Upper lobe of left lung (tissue), 4 donors: ENCODE data around the gene IGF2R.
"Not testable (repeated sequence)": the region's sequence is repeated elsewhere in the genome, so short reads cannot be mapped to it uniquely, and the experiment has no call there.

ENCODE experiments used
- POLR2A ChIP-seq, 4 donors: fragments of 450-650 bp; IDR thresholded peaks; one replicate each; pipeline ENCODE4 v1.5.1; 2016 to 2017; ENCODE audit warnings: antibody characterized with exemption in 4 of 4, mild to moderate bottlenecking in 2 of 4
- POLR2AphosphoS5 ChIP-seq, 2 donors: sonication (generic); formaldehyde crosslinking; IDR thresholded peaks; one replicate each; pipeline ENCODE4 v1.5.1; 2017; ENCODE audit warnings: antibody characterized with exemption in 2 of 2
- TF ChIP-seq, protein P1 (sequence below), 6 experiments: fragments of 450-650 bp in 4 of 6; fragments of 200-600 bp in 2 of 6; sonication (generic) in 2 of 6; IDR thresholded peaks; one replicate each; pipeline ENCODE4 v1.5.1; 2016 to 2019; ENCODE audit warnings: antibody characterized with exemption in 6 of 6

DNA sequence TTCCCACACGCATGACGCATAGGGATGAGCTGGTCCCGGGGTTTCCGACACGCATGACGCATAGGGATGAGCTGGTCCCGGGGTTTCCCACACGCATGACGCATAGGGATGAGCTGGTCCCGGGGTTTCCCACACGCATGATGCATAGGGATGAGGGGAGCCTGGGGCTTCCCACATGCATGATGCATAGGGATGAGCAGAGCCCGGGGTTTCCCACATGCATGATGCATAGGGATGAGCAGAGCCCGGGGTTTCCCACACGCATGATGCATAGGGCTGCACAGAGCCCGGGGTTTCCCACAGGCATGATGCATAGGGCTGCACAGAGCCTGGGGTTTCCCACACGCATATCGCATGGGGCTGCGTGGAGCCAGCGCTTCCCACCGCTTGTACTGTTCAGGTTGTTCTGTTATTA lies 165.5 kb downstream of the IGF2R start:
- not testable (repeated sequence) for TF ChIP-seq POLR2A, POLR2AphosphoS5 (IDR thresholded peaks at IDR 0.05)
- TF ChIP-seq, protein P1, sequence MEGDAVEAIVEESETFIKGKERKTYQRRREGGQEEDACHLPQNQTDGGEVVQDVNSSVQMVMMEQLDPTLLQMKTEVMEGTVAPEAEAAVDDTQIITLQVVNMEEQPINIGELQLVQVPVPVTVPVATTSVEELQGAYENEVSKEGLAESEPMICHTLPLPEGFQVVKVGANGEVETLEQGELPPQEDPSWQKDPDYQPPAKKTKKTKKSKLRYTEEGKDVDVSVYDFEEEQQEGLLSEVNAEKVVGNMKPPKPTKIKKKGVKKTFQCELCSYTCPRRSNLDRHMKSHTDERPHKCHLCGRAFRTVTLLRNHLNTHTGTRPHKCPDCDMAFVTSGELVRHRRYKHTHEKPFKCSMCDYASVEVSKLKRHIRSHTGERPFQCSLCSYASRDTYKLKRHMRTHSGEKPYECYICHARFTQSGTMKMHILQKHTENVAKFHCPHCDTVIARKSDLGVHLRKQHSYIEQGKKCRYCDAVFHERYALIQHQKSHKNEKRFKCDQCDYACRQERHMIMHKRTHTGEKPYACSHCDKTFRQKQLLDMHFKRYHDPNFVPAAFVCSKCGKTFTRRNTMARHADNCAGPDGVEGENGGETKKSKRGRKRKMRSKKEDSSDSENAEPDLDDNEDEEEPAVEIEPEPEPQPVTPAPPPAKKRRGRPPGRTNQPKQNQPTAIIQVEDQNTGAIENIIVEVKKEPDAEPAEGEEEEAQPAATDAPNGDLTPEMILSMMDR (IDR thresholded peaks at IDR 0.05), result not testable (repeated sequence)
